HG03280 (cell line): ENCODE data around the gene ATP2B2.

Source experiments
- ATAC-seq: cut with Tn5 transposase; IDR thresholded peaks from one replicate; pipeline ENCODE4 v1.9.1; 2021; ENCODE audit warnings: mild to moderate bottlenecking, moderate library complexity; ENCODE audit not compliant: unreplicated experiment

ATP2B2 gene

DNA sequence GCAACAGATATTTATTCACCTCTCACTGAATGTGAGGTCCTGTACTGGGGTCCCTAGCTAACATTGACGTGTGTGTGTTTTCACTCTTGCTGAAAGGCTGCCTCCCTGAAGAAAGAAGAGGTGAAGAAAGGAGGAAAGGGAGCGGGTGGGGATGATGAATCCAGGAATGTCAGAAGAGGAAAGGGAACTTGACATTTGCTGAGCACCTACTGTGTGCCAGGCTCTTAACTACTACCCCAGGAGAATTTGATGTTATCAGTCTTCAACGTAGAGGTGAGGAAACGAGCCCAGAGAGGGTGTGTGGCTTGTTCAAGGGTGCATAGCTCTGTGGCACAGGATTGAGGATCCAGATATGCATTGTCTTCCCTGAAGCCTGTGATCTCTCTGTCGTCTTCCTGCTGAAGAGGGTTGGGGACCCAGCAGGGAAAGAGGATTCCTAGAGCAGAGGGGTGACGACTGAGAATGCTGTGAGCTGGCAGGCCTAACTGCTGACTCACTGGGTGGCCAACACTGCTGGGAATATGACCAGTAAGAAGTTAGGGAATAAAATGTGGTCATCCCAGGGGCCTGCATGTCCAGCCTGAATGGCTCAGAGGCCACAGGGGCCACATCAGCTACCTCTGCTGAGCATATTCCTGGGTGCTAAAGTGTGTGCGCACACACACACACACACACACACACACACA, 6.6 kb upstream of the ATP2B2 start:
- no peak for ATAC-seq

- no peak for ATAC-seq
Measured at GRCh38 chr3:10510743-10511432, 5.5 kb upstream of the ATP2B2 start.

- ATAC-seq: no peak
Measured at GRCh38 chr3:10510086-10510742, 4.8 kb upstream of the ATP2B2 start.

DNA sequence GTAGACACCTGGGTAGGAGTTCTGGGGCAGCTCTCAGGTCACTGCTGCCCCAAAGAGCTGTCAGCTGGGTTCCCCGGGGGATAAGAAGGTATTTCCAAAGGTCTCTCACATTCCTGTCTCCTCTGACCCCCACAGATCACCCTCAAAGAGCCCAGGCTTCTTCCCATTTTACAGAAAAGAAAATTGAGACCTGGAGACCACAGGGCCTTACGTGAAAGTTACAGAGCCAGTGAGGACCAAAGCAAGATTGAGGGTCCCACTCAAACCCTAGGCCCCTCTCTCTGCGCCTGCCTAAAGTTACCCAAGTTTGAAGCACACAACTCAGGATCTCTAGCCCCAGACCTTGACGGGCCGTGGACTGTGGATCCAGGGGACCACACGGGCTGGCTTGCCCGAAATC, 3.9 kb upstream of the ATP2B2 start:
- ATAC-seq: no peak

DNA sequence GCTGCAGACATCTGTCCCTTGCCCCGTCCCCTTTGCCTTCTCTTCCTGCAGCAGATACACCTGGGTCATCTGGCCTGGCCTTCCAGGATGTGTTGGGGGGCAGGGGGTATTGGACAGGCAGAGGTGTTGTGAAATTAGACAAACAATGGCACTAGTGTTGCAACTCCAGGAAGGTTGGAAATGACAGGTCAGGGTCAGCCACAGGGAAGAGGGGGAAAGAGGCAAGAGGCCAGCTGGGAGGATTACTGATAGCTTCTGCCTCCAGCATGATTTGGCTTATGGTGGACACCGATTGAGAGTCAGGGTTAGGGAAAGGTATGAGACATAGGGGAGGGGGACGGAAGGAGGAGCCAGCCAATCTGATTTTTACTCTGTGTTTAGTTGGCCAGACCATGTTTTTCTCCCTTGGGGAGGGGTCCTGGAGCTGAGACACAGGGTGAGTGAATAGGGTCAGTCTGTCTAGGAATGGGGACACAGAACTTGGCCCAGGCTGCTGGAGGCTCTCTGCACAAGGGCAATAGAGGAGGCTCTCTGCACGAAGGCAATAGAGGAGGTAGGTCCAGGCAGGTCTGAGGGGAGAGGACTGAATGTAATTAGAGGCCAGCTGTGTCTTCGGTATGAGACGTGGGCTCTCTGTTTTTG, 3.4 kb upstream of the ATP2B2 start:
- no peak for ATAC-seq

DNA sequence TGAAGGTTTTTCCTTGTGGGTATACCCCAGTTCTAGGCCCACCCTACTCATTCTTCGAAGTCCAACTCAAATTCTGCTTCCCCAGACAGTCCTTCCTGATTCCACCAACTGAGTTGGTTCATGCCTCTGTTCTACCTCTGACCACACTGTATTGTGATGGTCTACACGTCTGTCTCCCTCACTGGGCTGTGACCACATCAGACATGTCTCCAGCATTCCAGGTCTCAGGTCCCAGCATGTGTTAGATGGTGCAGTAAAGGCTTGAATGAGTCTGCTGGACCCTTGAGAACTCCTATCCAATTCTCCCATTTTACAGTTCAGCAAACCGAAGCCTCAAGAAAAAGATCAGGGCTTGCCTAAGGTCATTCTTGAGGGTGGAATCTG, 2.8 kb upstream of the ATP2B2 start:
- no peak for ATAC-seq

GRCh38 chr3:10507331-10507730, 1.9 kb upstream of the ATP2B2 start:
- no peak for ATAC-seq

DNA sequence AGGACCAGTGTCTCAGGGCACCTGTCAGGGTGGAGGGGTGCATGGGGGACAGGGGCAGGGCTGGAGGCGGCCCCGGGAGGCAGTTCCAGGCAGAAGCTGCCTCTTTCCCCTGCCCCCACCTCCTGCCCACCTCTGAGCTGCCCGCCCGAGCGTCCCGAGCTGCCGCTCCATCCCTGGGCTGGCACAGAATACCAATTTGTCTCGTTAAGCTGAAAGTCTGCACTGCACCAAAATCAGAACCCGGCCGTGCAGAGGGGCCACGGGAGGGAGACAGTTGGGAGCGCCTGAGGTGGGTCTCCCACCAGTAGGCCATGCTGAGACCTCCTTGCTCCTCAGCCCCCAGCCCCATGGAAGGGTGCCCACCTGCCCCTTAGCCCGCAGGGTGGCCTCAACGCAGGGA, 1.3 kb upstream of the ATP2B2 start:
- ATAC-seq: no peak

GRCh38 chr3:10505791-10506585, 602 bp upstream of the ATP2B2 start:
- no peak for ATAC-seq

DNA sequence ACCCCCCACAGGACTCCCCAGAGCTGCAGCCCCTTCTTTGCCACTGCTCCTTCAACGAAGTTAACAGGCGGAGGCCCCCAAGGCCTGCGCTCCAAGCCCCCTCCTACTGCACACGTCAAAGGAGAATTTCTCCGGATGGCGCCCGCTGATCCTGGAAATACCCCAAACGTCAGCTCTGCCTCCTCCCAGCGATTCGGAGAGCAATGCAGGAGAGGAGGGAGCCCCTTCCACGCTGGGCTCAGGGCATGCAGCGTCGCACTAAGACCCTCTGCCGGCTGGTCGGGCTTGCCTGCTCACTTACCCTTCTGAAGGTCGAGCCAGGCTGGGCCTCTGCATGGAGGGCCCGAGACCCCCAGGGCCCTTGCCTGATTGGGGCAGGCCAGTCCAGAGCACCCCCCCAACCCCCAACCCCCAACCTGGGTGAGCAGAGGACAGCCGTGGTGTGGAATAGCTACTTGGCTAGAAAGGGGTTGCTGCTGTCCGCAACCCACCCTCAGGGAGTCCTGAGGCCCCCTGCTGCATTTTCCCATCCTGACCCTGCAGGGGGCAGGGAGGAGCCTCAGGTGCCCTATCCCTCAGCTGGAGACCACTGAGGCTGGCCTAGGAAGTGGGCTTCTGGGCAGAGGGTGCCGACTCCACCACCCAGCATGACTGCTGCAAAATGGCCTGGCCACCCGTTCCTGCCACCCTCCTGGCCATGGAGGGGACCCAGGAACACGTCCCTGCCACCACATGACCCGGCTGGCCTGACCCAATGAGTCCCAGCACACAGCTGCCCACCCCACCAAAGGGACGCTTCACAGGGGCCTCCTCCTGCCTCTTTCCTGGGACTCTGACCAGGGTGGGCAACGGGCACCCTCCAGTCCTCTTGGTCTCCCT, 976 bp downstream of the ATP2B2 start:
- ATAC-seq: no peak

DNA sequence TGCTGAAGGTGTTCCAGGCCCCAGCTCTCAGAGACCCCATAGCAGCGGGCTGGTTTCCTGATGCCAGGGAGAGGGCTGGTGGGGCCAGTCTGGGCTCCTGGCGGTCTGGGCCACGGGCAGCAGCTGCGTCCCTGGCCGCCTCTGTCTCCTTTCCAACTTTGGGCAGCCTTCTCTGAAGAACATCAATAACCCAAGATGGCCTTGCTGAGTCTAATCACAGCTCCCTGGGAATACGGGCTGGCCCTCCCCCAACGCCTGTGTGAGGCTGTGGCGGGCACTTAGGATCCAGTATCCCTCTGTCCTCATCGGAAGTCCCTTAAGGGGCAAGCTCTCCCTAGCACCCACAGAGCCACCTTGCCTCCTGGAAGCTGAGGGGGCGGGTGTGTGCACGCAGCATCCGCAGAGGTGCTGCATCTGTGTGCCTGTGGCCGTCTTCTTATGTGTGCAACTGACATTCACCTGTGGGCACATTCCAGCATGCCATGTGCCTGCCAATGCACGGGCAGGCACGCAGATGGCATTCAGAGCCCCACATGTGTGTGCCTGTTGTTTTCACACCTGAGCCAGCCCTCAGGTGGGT, 2.1 kb downstream of the ATP2B2 start:
- ATAC-seq: no peak

DNA sequence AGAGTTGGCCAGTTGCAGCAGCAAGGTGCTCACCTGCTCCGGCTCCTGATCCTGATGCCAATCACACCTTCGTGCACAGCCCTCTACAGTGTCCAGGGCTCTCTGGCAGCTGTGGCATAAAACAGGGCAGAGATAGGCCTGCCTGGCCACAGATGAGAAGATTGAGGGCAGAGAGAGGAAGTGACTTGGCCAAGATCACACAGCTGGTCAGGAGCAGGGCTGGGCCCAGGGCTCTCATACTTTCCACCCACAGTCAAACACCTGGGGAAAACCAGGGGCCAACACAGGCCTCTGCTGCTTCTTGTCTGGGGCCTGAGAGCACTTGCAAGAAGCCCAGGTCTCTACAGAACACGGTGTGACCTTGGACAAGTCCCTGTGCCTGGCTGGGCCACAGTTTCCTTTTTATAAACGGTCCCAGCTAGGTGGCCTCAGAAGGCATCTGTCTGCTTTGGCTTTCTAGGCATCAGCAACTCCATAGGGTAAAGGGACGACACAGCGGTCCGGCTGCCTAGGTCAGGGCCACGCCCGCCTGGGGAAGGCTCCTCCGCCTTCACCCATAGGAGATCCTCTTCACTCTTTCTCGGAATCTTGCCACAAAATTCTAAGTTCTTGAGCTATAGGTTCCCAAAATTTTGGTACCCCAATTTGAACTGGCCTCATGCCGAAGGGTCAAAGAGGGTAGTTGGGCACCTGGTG, 3.1 kb downstream of the ATP2B2 start:
- no peak for ATAC-seq

- ATAC-seq: no peak
Measured at GRCh38 chr3:10501664-10502052, 3.7 kb downstream of the ATP2B2 start.

DNA sequence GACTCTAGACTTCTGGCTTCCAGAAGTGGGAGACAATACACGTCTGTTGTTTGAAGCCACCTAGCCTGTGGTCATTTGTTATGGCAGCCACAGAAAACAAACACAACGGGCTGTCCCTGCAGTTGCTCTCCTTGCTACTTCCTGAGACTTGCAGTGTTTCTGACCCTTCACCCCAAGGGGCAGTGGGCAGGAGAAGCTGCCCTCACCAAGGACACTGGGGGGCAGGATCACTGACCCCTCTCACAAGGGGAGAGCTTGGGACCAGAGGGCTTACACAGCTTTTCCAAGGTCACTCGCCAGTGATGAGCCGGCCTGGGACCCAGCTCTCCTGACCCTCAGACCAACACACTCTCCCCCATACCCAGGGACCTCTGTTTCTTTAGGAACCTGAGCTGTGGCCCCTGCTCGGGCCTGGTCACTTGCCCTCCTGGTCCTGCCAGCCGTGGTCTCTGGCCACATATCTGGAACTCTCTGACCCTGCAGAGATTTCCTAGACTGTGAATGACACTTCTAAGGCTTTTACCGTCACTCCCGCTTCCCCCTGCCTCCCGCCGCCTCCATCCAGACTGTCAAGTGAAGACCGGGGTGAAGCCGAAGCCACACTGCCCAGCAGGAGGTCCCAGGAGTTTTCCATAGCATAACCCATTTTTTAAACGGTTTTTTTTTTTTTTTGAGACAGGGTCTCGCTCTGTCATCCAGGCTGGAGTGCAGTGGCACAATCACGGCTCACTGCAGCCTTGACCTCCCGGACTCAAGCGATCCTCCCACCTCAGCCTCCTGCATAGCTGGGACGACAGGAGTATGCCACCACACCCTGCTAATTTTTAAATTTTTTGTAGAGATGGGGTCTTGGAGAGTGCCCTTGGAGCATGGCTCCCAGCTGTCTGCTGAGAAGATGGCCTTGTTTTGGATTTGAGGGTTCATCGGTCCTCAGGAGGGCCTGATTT, 4.4 kb downstream of the ATP2B2 start:
- no peak for ATAC-seq

- ATAC-seq: no peak
Measured at GRCh38 chr3:10498271-10498670, 7.1 kb downstream of the ATP2B2 start.

GRCh38 chr3:10497439-10497838, 7.9 kb downstream of the ATP2B2 start:
- no peak for ATAC-seq

- no peak for ATAC-seq
Measured at GRCh38 chr3:10496121-10496863, 9.1 kb downstream of the ATP2B2 start.
